HCT116 (cell line): Measurements from ENCODE around the gene SPCS3. TPM values are rescaled to one million over a fixed set of nuclear protein-coding genes. Genes with fewer than 3 reads are reported as not detected.

Experiments
- ATAC-seq: fragments of 200-7000 bp; cut with Tn5 transposase; 2 replicates; pipeline ENCODE4 v1.9.1; 2020; ENCODE audit warnings: mild to moderate bottlenecking, moderate library complexity
- BruUV-seq: library from RNA; stranded (reverse); fragments of 400-500 nt; replicated peaks from 2 replicates; lab custom pipeline; 2021; lab: Mats Ljungman, UMichigan
- CTCF ChIA-PET: fragments of 300-600 bp; sonication (Branson Sonifier 250); formaldehyde crosslinking; loops from one replicate; lab custom pipeline; 2021; ENCODE audit warnings: antibody characterized with exemption; lab: Charles Lee
- POLR2A ChIA-PET: fragments of 300-600, 350-600 bp; sonication (Branson Sonifier 250); formaldehyde crosslinking; loops from one replicate; lab custom pipeline; 2021; ENCODE audit warnings: antibody characterized with exemption; lab: Charles Lee
- RAD21 ChIA-PET, 2 experiments: fragments of 300-600 bp; sonication (Branson Sonifier 250); formaldehyde crosslinking; loops; one replicate each; lab custom pipeline; 2023; ENCODE audit warnings: low total read pairs in 2 of 2; ENCODE audit not compliant: uncharacterized antibody in 2 of 2, unreplicated experiment in 2 of 2, low non-redundant PET in 1 of 2; lab: Charles Lee
- DNase-seq: peaks from one replicate; pipeline ENCODE4 v3.0.0-alpha.2; 2010; ENCODE audit warnings: low read depth, low spot score
- H2AFZ ChIP-seq: fragments of 200-600 bp; shearing (Covaris generic), sonication (generic); 2 replicates; pipeline ENCODE4 v1.6.1; 2017; ENCODE audit warnings: low read depth, mixed run types, mixed read lengths, antibody characterized with exemption, low read length; ENCODE audit not compliant: poor library complexity, severe bottlenecking
- H3K27ac ChIP-seq: 2 replicates; pipeline ENCODE4 v1.5.1; 2012; ENCODE audit warnings: low read depth, low read length
- H3K27me3 ChIP-seq: fragments of 200-600 bp; sonication (generic); 2 replicates; pipeline ENCODE4 v1.6.1; 2016; ENCODE audit warnings: mixed run types, low read length, mixed read lengths; ENCODE audit not compliant: insufficient read depth
- H3K36me3 ChIP-seq, 2 experiments: fragments of 200-500 bp in 1 of 2; fragments of 200-600 bp in 1 of 2; sonication (Bioruptor generic) in 1 of 2; sonication (generic) in 1 of 2; 2 replicates each; pipeline versions ENCODE4 v1.5.1 to v1.6.1; 2014 to 2016; ENCODE audit warnings: low read length in 2 of 2, inconsistent platforms in 1 of 2, mixed read lengths in 1 of 2, mixed run types in 1 of 2; ENCODE audit not compliant: insufficient read depth in 2 of 2, control insufficient read depth in 1 of 2
- H3K4me1 ChIP-seq, 2 experiments: fragments of 200-600 bp in 1 of 2; sonication (generic) in 1 of 2; 2 replicates each; pipeline versions ENCODE4 v1.5.1 to v1.6.1; 2012 to 2017; ENCODE audit warnings: low read length in 2 of 2, inconsistent platforms in 1 of 2, mild to moderate bottlenecking in 1 of 2, mixed read lengths in 1 of 2, mixed run types in 1 of 2, moderate library complexity in 1 of 2; ENCODE audit not compliant: insufficient read depth in 2 of 2, control insufficient read depth in 1 of 2
- H3K4me2 ChIP-seq: fragments of 200-600 bp; sonication (generic); 2 replicates; pipeline ENCODE4 v1.6.1; 2017; ENCODE audit warnings: mixed run types, low read length, mixed read lengths
- H3K4me3 ChIP-seq, 2 experiments: fragments of 200-600 bp in 1 of 2; sonication (generic) in 1 of 2; replicated peaks in 1 of 2; 2 replicates each; pipeline ENCODE4 v1.5.1; 2011 to 2016; ENCODE audit warnings: low read length in 2 of 2, control low read depth in 1 of 2, low read depth in 1 of 2, mild to moderate bottlenecking in 1 of 2, mixed read lengths in 1 of 2, mixed run types in 1 of 2
- H3K79me2 ChIP-seq: fragments of 200-600 bp; sonication (generic); 2 replicates; pipeline ENCODE4 v1.6.1; 2017; ENCODE audit warnings: mild to moderate bottlenecking, mixed run types, low read length, moderate library complexity, mixed read lengths; ENCODE audit not compliant: insufficient read depth
- H3K9ac ChIP-seq: fragments of 200-600 bp; sonication (generic); 2 replicates; pipeline ENCODE4 v1.6.1; 2016; ENCODE audit warnings: low read length, mixed read lengths
- H3K9me2 ChIP-seq: fragments of 200-600 bp; sonication (generic), shearing (Covaris generic); 2 replicates; pipeline ENCODE4 v1.6.1; 2017; ENCODE audit warnings: mixed run types, mild to moderate bottlenecking, moderate library complexity; ENCODE audit not compliant: insufficient read depth
- H3K9me3 ChIP-seq, 2 experiments: fragments of 200-500 bp in 1 of 2; fragments of 200-600 bp in 1 of 2; sonication (Bioruptor generic) in 1 of 2; sonication (generic) in 1 of 2; 2 replicates each; pipeline ENCODE4 v1.6.1; 2014 to 2017; ENCODE audit warnings: low read length in 2 of 2, mixed read lengths in 2 of 2, inconsistent platforms in 1 of 2, low read depth in 1 of 2, mild to moderate bottlenecking in 1 of 2, mixed run types in 1 of 2, moderate library complexity in 1 of 2; ENCODE audit not compliant: control insufficient read depth in 1 of 2, insufficient read depth in 1 of 2
- H4K20me1 ChIP-seq: fragments of 200-600 bp; sonication (generic), shearing (Covaris generic); 2 replicates; pipeline ENCODE4 v1.6.1; 2017; ENCODE audit warnings: mixed run types, mild to moderate bottlenecking, moderate library complexity; ENCODE audit not compliant: insufficient read depth
- ATF3 ChIP-seq: IDR thresholded peaks from 2 replicates; pipeline ENCODE4 v1.6.1; 2012
- CEBPB ChIP-seq: IDR thresholded peaks from 2 replicates; pipeline ENCODE4 v1.6.1; 2012; ENCODE audit warnings: low read depth
- POLR2AphosphoS5 ChIP-seq: IDR thresholded peaks from 2 replicates; pipeline ENCODE4 v1.6.1; 2011; ENCODE audit warnings: mild to moderate bottlenecking, low read depth, low read length, moderate library complexity
- REST ChIP-seq: IDR thresholded peaks from 2 replicates; pipeline ENCODE4 v1.6.1; 2012; ENCODE audit warnings: low read depth
- SIN3A ChIP-seq: IDR thresholded peaks from 2 replicates; pipeline ENCODE4 v1.6.1; 2012; ENCODE audit warnings: low read depth
- SP1 ChIP-seq: IDR thresholded peaks from 2 replicates; pipeline ENCODE4 v1.6.1; 2012; ENCODE audit warnings: low read depth
- SRF ChIP-seq: IDR thresholded peaks from 2 replicates; pipeline ENCODE4 v1.6.1; 2012; ENCODE audit warnings: low read depth
- ZFX ChIP-seq: fragments of 450-650 bp; IDR thresholded peaks from 2 replicates; pipeline ENCODE4 v1.6.1; 2017
- intact Hi-C: fragments of 100-400 bp; cut with micrococcal nuclease; formaldehyde crosslinking; loops from 2 replicates; pipeline ENCODE4 v1.10.0; 2022
- total RNA-seq: library from RNA; stranded (reverse); gene quantifications from one replicate; pipeline ENCODE4 v1.2.1, GENCODE V29; 2021; ENCODE audit not compliant: unreplicated experiment

SPCS3 gene
- total RNA-seq, 1 experiment from 2014 or later: 135 TPM

- Histone ChIP-seq H3K27me3 (no peaks in the 10 kb centered on the region), H3K27ac (no peak overlapping the region), H3K4me2 (no peak overlapping the region), H3K9me2 (no peaks in the 10 kb centered on the region; the same call in 1 of the 2 replicates), H3K36me3 (no peaks in the 10 kb centered on the region), H2AFZ (no peak overlapping the region), H3K9ac (no peak overlapping the region), H3K79me2 (no peaks in the 10 kb centered on the region), H3K4me3 (no peak overlapping the region), H3K4me1 (peaks cover 2 to 26% of the 10 kb centered on the region in 2 experiments; a peak in 3 of 4 replicates), H4K20me1 (no peaks in the 10 kb centered on the region), H3K9me3 (no peaks in the 10 kb centered on the region)
- RAD21 ChIA-PET: no interaction called here
- peak; percentile 42; the same call in 1 of the 2 replicates for ATAC-seq
- no TSS peak for BruUV-seq
- CTCF ChIA-PET: no interaction called here
- intact Hi-C loops: no loop called here
- no peak for DNase-seq
- POLR2A ChIA-PET: no interaction called here
- TF ChIP-seq ATF3 (no peak), REST (no peak), ZFX (no peak), CEBPB (no peak), SRF (no peak), SP1 (no peak), POLR2AphosphoS5 (no peak), SIN3A (no peak)
These were observed 19.2 kb upstream of the SPCS3 start for GRCh38 chr4:176300565-176300964.
